Measurements from ENCODE around the gene EN1.
A peak's percentile ranks its signal among the peaks of the same experiment; 100 is the strongest.

The EN1 gene

DNA sequence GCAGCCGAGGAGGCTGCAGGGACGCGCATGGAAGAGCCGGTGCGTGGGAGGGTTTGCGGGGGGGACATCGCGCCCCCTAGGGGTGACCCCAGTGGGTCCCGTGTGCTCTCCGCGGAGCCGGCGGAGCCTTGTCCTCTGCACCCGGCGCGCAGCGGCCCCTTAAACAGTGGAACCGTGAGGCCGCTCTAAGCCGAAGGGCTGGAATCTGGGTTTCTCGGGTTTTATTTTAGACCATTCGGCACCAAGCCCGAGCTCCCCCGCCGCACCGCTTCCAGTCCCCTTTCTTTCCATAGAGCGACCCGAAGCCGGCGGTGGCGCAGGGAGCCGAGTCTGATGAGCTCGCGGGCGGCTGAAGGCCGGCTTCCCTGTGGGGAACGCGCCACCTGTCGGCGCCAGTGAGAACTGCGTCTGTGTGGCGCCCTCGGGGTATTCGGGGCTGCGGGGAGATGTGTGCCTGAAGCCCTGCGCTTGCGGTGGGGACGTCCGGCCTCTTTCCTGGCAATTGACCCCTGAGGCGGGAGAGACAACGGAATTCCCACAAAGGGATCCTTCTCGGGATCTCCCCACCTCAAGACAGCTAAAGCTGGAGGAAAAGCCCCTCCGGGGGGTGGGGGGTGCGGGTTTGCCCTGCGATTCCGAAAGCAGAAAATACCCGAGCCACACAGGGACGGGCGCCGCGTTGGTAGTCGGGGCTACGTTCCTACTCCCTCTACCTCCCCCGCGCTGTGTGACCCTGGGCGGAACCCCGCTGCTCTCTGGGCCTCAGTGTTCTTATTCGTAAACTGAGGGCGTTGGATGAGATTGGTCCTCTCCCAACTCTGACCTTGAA lies 8.2 kb upstream of the EN1 start:
- DNase-seq (ENCODE audit: low spot score), result peak; percentile 92

DNA sequence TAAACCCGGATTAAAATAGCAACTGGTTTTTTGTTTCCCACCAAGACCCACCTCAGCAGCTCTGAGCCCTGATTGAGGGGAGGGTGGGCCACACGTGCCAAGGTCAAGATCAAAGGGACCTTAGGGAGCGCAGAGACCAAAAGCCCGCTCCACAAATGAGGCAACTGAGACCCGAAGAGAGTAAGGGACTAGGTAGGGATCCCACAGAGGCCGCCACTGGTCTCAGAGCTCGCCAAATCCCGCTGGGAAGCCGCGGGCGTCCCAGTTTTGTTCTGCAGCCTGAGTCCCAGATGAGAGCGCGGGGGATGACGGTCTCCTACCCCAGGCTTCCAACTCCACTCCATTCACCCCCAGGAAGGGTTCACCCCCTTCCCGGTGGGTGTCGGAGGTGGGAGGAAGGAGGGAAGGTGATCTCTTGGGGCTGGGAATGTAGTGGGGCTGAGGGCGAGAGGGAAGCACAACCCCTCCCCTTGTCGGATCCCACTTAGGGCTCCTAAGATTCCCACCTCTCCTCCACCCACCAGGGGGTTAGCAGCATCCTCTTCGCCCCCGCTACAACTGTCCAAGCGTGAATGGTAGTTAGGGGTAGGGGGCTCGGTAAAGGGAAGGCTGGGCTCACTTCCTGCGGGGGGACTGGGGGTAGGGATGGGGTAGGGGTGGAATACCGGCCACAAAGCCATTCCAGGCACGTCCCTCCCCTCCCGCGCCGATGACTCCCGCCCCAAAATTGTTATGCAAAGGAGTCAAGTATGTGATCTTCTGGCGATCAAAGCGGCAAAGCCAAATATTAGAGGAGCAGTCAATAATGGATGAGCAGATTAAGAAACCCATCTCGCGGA lies 7.3 kb upstream of the EN1 start:
- DNase-seq (ENCODE audit: low spot score), result no peak

DNA sequence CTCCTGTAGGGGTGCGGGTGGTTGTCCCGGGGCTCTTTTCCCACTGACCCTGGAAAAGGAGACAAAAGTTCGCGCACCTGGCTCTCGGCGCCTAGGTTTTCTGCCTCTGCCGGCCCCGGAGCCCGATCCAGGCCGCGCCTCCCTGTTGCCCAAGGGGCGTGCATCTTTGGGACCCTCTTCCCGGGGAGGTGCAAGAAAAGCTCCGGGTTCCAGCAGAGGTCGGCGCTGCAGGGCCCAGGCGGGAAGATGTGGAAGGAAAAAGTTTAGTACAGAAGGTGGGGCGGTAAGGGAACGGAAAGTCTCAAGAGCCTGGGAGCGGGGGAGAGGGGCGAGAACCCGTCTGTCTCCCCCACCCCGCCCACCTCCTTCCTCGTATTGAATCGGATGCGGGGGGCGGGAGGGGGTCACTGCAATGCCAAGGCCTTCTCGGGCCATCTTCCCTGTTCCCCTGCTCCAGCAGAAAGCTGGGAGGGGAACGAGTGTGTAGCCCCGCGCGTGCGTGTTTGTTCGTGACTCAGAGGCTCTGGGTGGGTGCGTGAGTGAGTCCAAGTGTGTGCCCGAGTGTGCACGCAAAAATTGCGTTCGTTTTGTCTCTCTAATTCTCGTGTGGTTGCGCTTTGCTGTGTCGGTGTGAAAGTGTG lies 6.3 kb upstream of the EN1 start:
- DNase-seq (ENCODE audit: low spot score), result no peak

DNA sequence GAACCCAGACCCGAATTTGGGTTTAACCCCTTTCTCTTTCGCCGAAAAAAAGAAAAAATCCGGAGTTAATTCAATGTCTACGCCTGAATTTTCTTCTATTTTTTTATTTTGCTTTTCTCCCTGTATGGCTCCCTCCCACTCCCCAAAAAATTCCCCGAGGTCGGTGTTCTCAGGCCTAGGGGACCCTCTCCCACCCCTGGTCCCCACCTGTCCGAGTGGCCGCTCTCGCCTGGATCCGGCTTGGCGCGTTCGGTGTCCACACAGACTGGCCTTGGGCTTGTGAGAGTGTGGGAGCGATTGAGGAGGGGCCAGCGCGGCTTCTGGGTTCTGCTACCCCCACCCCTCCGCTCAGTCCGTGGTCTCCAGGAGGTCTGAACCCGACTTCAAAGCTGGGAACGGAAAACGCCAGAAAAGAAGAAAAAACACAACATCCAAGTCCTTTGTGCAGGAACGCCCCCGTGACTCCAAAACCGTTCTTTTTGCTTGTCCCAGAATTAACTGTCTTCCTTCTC lies 5.7 kb upstream of the EN1 start:
- DNase-seq (ENCODE audit: low spot score), result no peak

DNA sequence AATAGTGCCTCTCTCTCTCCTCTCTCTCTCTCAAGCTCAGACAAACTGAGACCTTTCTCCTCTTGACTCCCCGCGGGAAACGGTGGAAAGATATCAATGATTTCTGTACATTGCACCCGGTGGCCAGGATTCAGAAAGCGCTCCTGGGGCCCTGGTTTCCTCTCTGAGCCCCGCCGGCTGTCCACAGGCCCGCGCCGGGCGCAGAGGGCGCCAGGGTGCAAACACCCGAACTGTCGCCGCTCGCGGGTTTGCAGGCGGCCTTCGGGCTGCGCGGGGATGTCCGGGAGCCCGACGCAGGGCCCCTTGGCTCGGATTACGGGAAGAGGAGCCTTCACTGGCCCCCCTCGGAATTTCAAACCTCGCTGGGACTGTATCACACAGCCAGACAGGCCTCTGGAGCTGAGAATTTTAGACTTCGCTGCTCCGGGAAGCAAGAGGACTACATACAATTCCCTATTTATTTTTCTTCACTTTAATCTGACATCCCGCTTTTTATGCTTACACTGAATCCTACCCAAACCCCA lies 5.2 kb upstream of the EN1 start:
- DNase-seq (ENCODE audit: low spot score), result no peak

DNA sequence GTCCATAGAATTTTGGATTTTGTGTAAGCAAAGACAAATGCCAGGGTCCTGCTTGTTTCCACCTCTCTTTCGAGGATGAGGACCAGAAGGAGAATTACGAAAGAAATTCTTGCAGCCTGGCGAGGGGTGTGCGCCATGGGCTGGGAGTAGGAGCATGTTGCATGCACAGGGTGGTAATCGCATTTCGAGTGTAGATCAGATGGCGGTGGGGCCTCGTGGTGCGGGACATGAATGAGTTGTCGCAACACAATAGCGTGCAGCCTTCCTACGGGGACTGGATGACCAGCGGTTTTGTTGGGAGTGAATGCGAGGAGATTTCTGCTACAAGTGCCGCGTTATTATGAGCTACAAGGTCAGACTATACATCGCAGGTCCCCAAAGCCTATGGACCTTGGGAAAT lies 4.2 kb upstream of the EN1 start:
- no peak for DNase-seq (ENCODE audit: low spot score)

DNA sequence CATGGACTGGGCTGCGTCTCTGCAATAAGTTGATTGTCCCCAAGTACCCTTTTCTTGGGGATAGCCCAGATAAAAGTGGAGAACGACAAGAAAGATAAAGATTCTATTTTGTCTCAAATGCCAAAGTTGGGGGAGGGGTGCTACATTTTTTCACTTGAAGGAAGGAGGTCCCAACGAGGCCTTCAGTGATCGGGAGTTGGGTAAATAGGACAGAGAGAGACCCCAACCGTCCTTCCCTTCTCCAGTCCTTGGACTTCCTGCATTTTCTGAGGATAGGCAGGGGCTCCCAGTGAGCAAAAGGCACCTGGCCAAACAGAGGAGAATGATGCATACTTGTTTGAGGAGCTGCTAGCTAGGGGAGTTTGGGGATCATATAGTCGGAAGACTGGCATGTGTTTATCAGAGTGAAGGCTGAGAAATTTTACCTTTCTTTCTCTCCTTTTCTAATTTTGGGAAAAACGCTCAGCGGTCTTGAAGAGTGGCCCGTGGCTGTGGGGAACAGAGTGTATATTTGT lies 3.5 kb upstream of the EN1 start:
- no peak for DNase-seq (ENCODE audit: low spot score)

DNA sequence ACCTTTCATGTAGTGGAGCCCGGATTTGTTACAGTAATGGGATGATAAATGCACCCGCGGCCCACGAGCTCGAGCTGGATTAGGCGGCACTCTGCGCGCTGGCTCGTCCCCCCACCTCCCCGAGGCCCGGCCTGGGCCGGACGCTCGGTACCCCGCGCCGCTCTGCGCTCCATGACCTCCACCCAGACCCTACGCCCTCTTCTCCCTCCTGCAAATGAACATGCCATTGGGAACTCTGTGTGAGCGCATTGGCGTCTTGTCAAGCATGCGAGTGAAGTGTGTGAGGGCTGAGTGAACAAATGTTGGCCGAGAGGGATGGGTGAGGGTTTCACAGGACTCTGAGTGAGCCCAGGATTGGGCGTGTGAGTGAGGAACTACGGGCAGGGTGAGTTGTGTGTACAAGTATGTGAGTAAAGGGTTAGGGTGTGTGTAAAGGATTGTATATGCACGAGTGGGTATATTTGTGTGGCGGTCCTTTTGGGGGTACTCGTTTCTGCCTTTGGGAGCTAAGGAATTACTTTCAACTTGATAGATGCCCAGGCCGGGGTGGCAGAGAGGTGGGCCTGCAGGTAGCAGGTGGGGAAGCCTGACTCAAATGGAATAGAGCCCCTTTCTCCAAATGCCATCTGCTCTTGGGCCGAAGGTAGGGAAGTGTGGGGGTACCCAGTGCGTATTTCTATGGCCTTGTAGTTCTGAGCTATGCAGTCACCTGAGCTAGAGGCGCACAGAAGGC lies 2.9 kb upstream of the EN1 start:
- DNase-seq (ENCODE audit: low spot score), result no peak

DNA sequence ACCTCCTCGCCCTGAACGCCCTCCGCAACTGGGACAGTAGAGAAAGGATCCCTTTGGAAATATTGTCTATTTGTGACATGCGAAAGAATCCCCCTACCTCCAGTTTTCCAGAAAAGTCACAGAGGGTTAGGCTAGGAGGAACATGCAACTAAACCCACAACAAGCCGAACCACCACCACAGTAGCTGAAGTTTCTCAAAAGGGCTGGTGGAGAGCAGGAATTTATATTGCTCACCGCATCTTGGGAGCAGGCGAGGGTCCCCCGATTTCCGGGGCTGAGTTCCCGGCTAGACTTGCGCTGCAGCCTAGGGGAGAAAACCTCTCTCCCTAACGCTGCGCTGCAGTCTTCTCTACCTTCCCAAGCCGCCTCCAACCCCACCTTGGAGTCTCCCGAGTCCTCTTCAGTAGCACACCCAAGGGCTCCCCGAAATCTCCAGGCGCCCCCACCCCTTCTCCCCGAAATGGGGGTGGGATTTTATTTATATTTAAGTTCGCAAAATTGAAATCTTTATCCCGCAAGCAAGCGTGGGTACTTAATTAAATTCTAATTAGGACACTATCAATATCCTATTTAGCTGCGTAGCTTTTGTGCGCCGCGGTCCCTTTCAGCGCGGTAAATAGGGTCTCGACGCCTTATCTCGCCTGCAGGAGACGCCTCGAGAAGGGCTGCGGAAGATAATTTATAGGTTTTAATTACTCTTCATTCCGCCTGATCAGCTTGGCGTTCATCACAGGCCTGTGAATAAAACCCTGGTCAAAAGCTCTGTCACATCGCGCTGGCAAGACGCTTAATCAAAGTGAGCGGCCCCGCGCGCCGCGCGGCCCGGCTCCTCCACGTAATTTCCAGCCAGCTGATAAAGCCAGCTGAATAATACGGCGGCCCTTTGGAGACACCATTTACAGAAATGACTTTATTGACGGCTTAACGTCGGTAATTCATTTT lies 2.0 kb upstream of the EN1 start:
- DNase-seq (ENCODE audit: low spot score), result no peak

DNA sequence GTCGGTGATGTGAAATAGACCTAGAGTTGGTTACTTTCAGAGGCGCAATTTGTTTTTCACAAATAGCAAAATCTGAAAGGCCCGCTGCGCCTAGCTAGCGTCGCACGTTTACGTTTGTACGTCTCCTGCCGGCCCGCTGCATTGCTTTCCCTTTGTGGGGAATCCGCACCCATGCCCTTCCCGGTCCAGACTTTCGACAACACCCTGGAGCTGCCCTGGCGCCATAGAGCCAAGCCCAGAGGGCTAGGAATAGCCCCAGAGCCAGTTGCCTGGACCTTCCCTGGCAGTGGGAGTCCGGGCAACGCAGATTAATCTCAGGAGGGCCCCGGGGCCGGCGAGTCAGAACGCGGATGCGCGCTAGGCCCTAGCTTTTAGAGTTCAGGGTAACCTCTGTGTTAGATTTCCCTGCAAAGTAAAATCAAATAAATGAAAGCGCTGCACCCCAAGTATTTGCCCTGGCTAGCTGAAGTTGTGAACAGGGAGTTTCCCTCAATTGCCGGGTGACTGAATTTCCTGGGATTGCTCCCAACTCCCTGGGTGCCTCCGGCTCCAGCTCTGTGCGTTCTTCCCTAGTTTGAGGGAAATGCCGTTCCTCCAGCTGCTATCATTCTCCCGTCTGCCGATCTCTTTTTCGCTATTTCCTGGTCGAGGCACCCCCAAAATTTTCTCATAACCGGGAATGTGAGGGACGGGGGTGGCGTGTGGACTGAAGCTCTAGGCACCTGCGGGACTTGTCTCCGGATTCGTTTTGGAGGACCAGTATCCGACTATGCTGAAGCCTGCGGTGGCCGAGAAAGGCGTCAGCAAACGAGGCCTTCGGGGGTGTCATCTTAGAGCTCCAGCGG lies 1.2 kb upstream of the EN1 start:
- DNase-seq (ENCODE audit: low spot score), result no peak

DNA sequence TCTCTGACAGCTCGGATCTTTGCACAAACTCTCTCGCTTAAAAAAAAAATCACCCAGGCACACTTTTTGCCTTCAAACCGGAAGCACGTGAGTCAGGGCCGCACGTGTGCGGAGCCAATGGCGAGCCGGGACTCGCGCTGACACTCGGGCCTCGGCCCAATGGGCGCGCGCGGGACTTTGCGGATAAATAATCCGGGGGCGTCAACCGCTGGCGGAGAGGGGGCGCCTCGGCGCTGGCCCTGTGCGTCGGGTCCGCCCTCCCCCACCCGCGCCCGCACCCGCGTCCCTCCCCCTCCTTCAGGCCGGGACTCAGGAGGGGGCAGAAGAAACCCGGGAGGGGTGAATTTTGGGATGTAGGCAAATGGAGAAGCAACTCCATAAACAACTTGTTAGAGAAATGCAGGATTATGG lies 319 bp upstream of the EN1 start:
- peak; percentile 85 for DNase-seq (ENCODE audit: low spot score)

DNA sequence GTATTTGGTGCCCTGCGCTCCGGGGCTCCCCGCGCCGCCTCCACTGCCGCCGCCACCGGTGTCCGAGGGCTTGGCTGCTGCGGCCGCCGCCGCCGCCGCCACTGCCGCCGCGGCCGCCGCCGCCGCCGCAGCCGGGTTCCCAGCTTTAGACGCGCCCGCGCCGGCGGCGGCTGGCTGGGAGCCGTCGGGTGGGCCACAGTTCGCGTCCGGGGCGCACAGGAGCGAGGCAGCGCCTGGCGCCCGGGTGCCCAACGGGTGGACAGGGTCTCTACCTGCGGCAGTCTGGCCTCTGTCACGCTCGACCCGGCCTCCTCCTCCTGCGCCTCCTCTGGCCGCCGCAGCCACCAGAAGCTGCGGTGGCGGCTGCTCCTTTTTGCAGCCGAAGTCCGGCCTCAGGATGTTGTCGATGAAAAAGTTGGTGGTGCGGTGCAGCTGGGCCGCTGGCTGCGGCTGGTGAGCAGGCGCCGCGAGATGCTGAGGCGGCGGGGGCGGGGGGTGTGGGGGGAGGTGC lies 951 bp downstream of the EN1 start:
- DNase-seq (ENCODE audit: low spot score), result peak; percentile 63

DNA sequence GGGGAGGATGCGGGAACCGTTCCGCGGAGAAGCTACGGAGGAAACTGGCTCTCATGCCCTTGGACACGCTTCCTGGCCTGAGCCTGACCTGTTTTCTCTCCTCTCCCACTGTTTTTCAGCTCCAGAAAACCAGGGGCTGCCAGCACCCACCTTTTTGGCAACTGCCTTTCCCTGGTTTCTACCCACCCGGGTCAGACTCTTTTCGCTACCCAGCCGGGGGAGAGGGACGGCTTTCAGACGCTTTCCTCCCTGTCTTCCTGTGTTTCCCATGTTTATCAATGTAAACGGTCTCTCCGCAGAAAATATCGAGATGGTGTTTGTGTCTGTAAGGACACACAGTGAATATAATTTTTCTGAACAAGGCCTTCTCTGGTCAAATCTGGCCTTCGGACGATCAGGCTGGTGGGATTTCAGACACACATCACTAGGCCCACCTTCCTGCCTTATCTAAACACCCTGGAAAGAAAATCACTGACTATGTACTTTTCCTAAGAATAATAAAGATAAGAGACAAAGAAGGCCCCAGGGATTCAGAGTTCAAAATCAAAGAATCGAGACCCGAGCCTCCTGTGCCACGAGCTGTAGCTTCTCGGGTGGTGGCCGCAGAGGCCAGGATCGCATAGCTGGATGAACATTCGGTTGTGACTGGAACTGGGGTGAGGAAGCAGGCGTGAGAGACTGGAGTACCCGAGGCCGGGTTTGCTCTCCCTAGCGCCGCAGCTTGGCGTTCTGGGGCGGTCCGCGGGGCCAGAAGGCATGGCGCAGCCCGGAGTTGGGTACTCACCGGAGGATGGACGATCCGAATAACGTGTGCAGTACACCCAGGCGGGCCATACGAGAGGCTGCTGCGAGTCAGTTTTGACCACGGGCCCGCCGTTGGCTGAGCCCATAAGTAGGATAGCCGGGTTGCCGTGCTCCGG lies 1.7 kb downstream of the EN1 start:
- DNase-seq (ENCODE audit: low spot score), result no peak

DNA sequence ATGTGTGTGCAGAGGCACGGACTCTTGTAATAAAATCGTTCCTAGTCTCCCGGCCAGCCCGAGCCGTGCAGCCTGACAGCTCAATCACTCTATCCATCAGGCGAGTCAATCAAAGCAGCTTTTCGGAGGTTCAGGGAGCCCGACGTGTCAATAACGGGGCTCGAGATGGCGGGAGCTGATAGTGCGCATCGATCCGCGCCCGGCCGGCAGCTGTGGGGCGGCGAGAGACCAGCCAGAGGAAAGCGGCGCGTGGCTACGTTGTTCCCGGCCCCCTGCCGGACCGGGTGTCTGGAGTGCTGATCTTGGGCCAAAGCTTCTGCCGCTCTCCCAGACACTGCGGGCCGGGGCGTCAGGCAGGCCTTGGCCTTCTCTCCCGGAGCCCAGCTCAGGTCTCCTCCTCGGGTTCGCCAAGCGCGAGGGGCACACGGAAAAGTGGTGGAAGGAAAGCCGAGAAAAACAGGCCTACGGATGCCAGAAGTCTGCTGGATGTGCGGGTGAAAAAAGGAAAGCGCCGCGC lies 2.4 kb downstream of the EN1 start:
- DNase-seq (ENCODE audit: low spot score), result no peak

DNA sequence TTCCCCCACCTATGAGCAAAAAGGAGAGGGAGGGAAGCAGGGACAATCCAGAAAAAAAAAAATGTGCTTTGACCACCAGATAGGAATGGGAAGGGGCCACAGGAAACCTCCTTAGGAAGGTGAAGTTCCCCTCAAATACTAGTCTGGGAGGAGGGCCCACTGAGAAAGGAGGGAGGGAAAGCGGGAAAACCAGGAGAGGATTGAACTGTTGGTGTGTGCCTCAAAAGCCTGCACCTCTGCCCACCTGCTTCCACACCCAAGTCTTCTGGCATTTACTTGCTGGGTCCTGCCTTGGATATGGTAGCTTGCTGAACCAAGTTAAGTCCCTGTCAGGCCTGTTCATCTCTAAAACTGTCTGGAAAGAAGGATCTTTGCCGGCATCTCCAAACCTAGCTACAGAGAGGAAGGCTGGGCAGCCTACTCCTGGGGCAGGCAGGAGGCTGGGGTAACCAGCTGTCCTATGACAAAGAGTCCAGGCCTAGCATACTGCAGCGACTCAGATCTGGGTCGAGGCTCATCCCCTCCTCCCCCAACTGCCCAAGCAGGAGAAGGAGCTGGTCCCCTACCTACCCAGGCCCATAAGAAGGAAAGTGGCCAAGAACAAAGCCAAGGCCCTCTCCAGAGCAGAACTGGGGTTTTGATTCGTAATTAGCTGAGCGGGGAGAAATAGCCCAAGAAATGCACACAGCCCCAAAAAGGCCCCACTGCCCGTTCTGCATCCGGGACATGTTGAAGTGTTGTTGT lies 3.0 kb downstream of the EN1 start:
- DNase-seq (ENCODE audit: low spot score), result no peak

DNA sequence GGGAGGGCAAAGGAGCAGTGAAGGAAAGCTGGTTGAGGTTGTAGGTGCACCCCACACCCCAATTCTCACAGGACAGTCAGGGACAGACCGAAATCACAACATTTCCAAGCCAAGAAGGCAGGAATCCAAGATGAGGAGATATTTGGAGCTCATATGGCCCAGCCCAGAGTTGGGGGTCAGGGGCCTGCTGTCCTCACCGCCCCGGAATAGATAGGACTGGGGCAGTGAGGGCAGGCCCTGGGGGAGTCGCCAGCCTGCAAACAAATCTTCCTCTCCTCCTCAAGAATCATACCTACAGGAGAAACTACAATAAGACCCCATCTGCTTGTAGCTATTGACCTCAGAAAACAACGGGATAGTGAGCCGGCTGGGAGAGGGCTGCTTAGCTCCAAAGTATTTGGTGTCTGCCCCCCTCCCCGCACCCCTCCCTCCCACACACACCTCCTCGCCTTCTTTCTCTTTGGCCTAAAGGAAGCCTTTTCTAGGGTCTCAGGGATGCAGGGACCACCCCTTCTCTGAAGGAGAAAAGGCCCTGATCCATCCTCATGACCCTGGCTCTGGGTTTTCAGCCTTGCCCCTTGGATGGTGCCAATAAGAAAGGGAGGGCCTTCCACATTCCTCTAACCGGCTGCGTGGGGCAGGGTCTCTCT lies 3.8 kb downstream of the EN1 start:
- DNase-seq (ENCODE audit: low spot score), result no peak
